Measurements from ENCODE around the gene NUDT9.
A peak's percentile ranks its signal among the peaks of the same experiment; 100 is the strongest.
"Not testable (repeated sequence)": the region's sequence is repeated elsewhere in the genome, so short reads cannot be mapped to it uniquely, and the experiment has no call there.

NUDT9 gene

GRCh38 chr4:87465739-87466366 is 43.5 kb downstream of the NUDT9 start:
- peak; percentile 54 for DNase-seq

- DNase-seq = peak; percentile 0
Observed at GRCh38 chr4:87469390-87469789, 47.0 kb downstream of the NUDT9 start.

GRCh38 chr4:87476934-87477333 is 54.6 kb downstream of the NUDT9 start:
- DNase-seq = no peak

GRCh38 chr4:87478732-87479250 is 56.4 kb downstream of the NUDT9 start:
- no peak for DNase-seq

GRCh38 chr4:87481377-87481776 is 59.0 kb downstream of the NUDT9 start:
- no peak for DNase-seq

- DNase-seq = not testable (repeated sequence)
Observed at GRCh38 chr4:87483247-87483646, 60.9 kb downstream of the NUDT9 start.

- DNase-seq = not testable (repeated sequence)
Observed at GRCh38 chr4:87488666-87489065, 66.3 kb downstream of the NUDT9 start.

- DNase-seq = no peak
Observed at GRCh38 chr4:87489678-87490077, 67.3 kb downstream of the NUDT9 start.

- no peak for DNase-seq
Observed at GRCh38 chr4:87490664-87491369, 68.4 kb downstream of the NUDT9 start.

GRCh38 chr4:87491436-87491835 is 69.1 kb downstream of the NUDT9 start:
- DNase-seq = no peak

GRCh38 chr4:87491851-87492250 is 69.5 kb downstream of the NUDT9 start:
- not testable (repeated sequence) for DNase-seq

- DNase-seq = no peak
Observed at GRCh38 chr4:87493115-87493514, 70.7 kb downstream of the NUDT9 start.

- peak; percentile 24 for DNase-seq
Observed at GRCh38 chr4:87497159-87497558, 74.8 kb downstream of the NUDT9 start.

- no peak for DNase-seq
Observed at GRCh38 chr4:87497578-87497977, 75.2 kb downstream of the NUDT9 start.

GRCh38 chr4:87498446-87498900 is 76.1 kb downstream of the NUDT9 start:
- no peak for DNase-seq

GRCh38 chr4:87499403-87500091 is 77.2 kb downstream of the NUDT9 start:
- no peak for DNase-seq

GRCh38 chr4:87500092-87500462 is 77.7 kb downstream of the NUDT9 start:
- no peak for DNase-seq

- DNase-seq = no peak
Observed at GRCh38 chr4:87502580-87503238, 80.3 kb downstream of the NUDT9 start.

- DNase-seq = no peak
Observed at GRCh38 chr4:87505862-87506261, 83.5 kb downstream of the NUDT9 start.

GRCh38 chr4:87506974-87507701 is 84.8 kb downstream of the NUDT9 start:
- DNase-seq = no peak

Data from suppressor macrophage treated with lipopolysaccharide for 4 hours (primary cell).